IPS DF 4.7 (cell line): ENCODE measurements around the gene OR6N2.

Experiments
- DNase-seq: peaks from one replicate; pipeline ENCODE4 v3.0.0-alpha.2; 2013; ENCODE audit warnings: low spot score; ENCODE audit errors: extremely low read depth

Gene OR6N2

GRCh38 chr1:158754420-158754819 lies 26.6 kb downstream of the OR6N2 start, which contains the start of gene OR6K6:
Gene OR6K6, plus strand, starts transcription at chr1:158754720. Its CDS starts 168 bp downstream, at chr1:158754888.
- no peak for DNase-seq

GRCh38 chr1:158752155-158752712 lies 28.8 kb downstream of the OR6N2 start:
- DNase-seq = no peak

GRCh38 chr1:158735848-158736247 lies 45.2 kb downstream of the OR6N2 start:
- DNase-seq = no peak

GRCh38 chr1:158732524-158732923 lies 48.5 kb downstream of the OR6N2 start:
- no peak for DNase-seq

- no peak for DNase-seq
Measured at GRCh38 chr1:158731707-158732106, 49.3 kb downstream of the OR6N2 start.

- DNase-seq = no peak
Measured at GRCh38 chr1:158730453-158730852, 50.6 kb downstream of the OR6N2 start.

- no peak for DNase-seq
Measured at GRCh38 chr1:158728510-158729225, 52.3 kb downstream of the OR6N2 start.

GRCh38 chr1:158724442-158724841 lies 56.6 kb downstream of the OR6N2 start:
- DNase-seq = no peak
